PC-3 (cell line): ENCODE measurements around the gene ZDHHC22. TPM values are rescaled to one million over a fixed set of nuclear protein-coding genes. Genes with fewer than 3 reads are reported as not detected.

ENCODE experiments used
- ATAC-seq: fragments of 200-7000 bp; cut with Tn5 transposase; 2 replicates; pipeline ENCODE4 v1.9.1; 2020; ENCODE audit warnings: mild to moderate bottlenecking, moderate library complexity
- BruUV-seq: library from RNA; stranded (reverse); fragments of 400-500 nt; replicated peaks from 2 replicates; lab custom pipeline; 2021; lab: Mats Ljungman, UMichigan
- CTCF ChIA-PET: fragments of 300-600 bp; sonication (Branson Sonifier 250); formaldehyde crosslinking; loops from one replicate; lab custom pipeline; 2022; ENCODE audit warnings: antibody characterized with exemption; lab: Charles Lee
- POLR2A ChIA-PET: fragments of 300-600 bp; sonication (Branson Sonifier 250); formaldehyde crosslinking; loops from one replicate; lab custom pipeline; 2022; ENCODE audit warnings: antibody characterized with exemption; ENCODE audit not compliant: unreplicated experiment; lab: Charles Lee
- DNase-seq: peaks from one replicate; pipeline ENCODE4 v3.0.0-alpha.2; 2015
- H2AFZ ChIP-seq: fragments of 300-600 bp; sonication (generic); 2 replicates; pipeline ENCODE4 v1.6.0; 2016; ENCODE audit warnings: antibody characterized with exemption, low read length
- H3F3A ChIP-seq: fragments of 300-600 bp; sonication (generic); one replicate; pipeline ENCODE4 v1.6.0; 2017; ENCODE audit warnings: antibody characterized with exemption, low read length, control low read depth, mild to moderate bottlenecking; ENCODE audit not compliant: unreplicated experiment
- H3K27ac ChIP-seq: fragments of 300-600 bp; sonication (generic); 2 replicates; pipeline ENCODE4 v1.5.1; 2016; ENCODE audit warnings: mild to moderate bottlenecking, low read length
- H3K27me3 ChIP-seq: fragments of 300-600 bp; sonication (generic); 2 replicates; pipeline ENCODE4 v1.6.1; 2016; ENCODE audit warnings: low read length, mixed read lengths
- H3K36me3 ChIP-seq: fragments of 300-600 bp; sonication (generic); 2 replicates; pipeline ENCODE4 v1.6.1; 2016; ENCODE audit warnings: low read depth, mixed run types, low read length, mixed read lengths
- H3K4me1 ChIP-seq: fragments of 300-600 bp; sonication (generic); 2 replicates; pipeline ENCODE4 v1.5.1; 2016; ENCODE audit warnings: low read length; ENCODE audit not compliant: insufficient read depth
- H3K4me2 ChIP-seq: fragments of 300-600 bp; sonication (generic); 2 replicates; pipeline ENCODE4 v1.6.0; 2016; ENCODE audit warnings: low read length
- H3K4me3 ChIP-seq: fragments of 300-600 bp; sonication (generic); 2 replicates; pipeline ENCODE4 v1.5.1; 2016; ENCODE audit warnings: mild to moderate bottlenecking, low read length, mixed read lengths
- H3K79me2 ChIP-seq: fragments of 300-600 bp; sonication (generic); 2 replicates; pipeline ENCODE4 v1.6.1; 2017; ENCODE audit warnings: low read length, mixed read lengths
- H3K9ac ChIP-seq: fragments of 300-600 bp; sonication (generic); 2 replicates; pipeline ENCODE4 v1.6.0; 2016; ENCODE audit warnings: mild to moderate bottlenecking, low read length
- H3K9me2 ChIP-seq: fragments of 300-600 bp; sonication (generic); replicated peaks from 2 replicates; pipeline ENCODE4 v1.6.1; 2016; ENCODE audit warnings: mixed run types, low read length, mixed read lengths
- H3K9me3 ChIP-seq: fragments of 300-600 bp; sonication (generic); 2 replicates; pipeline ENCODE4 v1.6.1; 2016; ENCODE audit warnings: low read length, mixed read lengths
- H4K20me1 ChIP-seq: fragments of 300-600 bp; sonication (generic); 2 replicates; pipeline ENCODE4 v1.6.1; 2016; ENCODE audit warnings: low read length, mixed read lengths
- CTCF ChIP-seq: fragments of 300-600 bp; sonication (generic); conservative IDR thresholded peaks from 2 replicates; pipeline ENCODE4 v1.5.1; 2017; ENCODE audit warnings: antibody characterized with exemption, low read depth, mild to moderate bottlenecking, low read length
- EZH2 ChIP-seq: fragments of 300-600 bp; sonication (generic); IDR thresholded peaks from one replicate; pipeline ENCODE4 v1.6.1; 2017; ENCODE audit warnings: antibody characterized with exemption, mild to moderate bottlenecking, low read length; ENCODE audit not compliant: unreplicated experiment
- EZH2phosphoT487 ChIP-seq: fragments of 300-600 bp; sonication (generic); IDR thresholded peaks from 2 replicates; pipeline ENCODE4 v1.6.1; 2018; ENCODE audit warnings: mild to moderate bottlenecking, antibody characterized with exemption, low read length, borderline replicate concordance
- intact Hi-C: fragments of 100-400 bp; cut with micrococcal nuclease; formaldehyde crosslinking; loops from 2 replicates; pipeline ENCODE4 v1.9.0; 2023
- total RNA-seq: library from RNA; depleted of rRNA; stranded (reverse); fragments of >200 nt; gene quantifications from 2 replicates; pipeline ENCODE4 v1.2.3, GENCODE V29; 2014

ZDHHC22 gene
- total RNA-seq, 1 experiment from 2014 or later, result 0.15 TPM

- Histone ChIP-seq H4K20me1 (no peaks in the 10 kb centered on the region), H3F3A (no peaks in the 10 kb centered on the region), H3K27me3 (no peaks in the 10 kb centered on the region), H2AFZ (no peak overlapping the region), H3K9ac (no peak overlapping the region), H3K4me1 (peaks cover 28% of the 10 kb centered on the region), H3K4me3 (no peak overlapping the region), H3K9me3 (no peaks in the 10 kb centered on the region), H3K36me3 (no peaks in the 10 kb centered on the region), H3K27ac (no peak overlapping the region), H3K4me2 (no peak overlapping the region), H3K79me2 (no peaks in the 10 kb centered on the region), H3K9me2 (no peaks in the 10 kb centered on the region)
- no peak for ATAC-seq
- BruUV-seq, result no TSS peak
- DNase-seq, result no peak
- intact Hi-C loops, result no loop called here
- ChIA-PET POLR2A (no interaction called here), CTCF (no interaction called here)
- TF ChIP-seq EZH2 (no peak), CTCF (no peak), EZH2phosphoT487 (no peak)
Observed at GRCh38 chr14:77125823-77126325, 15.7 kb downstream of the ZDHHC22 start.

- ATAC-seq (no peak), DNase-seq (no peak)
- TF ChIP-seq EZH2phosphoT487 (no peak), EZH2 (no peak)
- intact Hi-C loops, result no loop called here
- POLR2A ChIA-PET, result no interaction called here
- H3K36me3 ChIP-seq, result no peaks in the 10 kb centered on the region
- H3K4me2 ChIP-seq, result no peak overlapping the region
- H3K9me3 ChIP-seq, result no peaks in the 10 kb centered on the region
- H4K20me1 ChIP-seq, result no peaks in the 10 kb centered on the region
- no peaks in the 10 kb centered on the region for H3K9me2 ChIP-seq
- CTCF ChIA-PET, result no interaction called here
- no peaks in the 10 kb centered on the region for H3K79me2 ChIP-seq
- no peaks in the 10 kb centered on the region for H3K27me3 ChIP-seq
- no peak overlapping the region for H2AFZ ChIP-seq
- no TSS peak for BruUV-seq
- H3K9ac ChIP-seq, result no peak overlapping the region
- H3K4me3 ChIP-seq, result no peak overlapping the region
- H3F3A ChIP-seq, result no peaks in the 10 kb centered on the region
- no peak overlapping the region for H3K27ac ChIP-seq
- H3K4me1 ChIP-seq, result peaks cover 28% of the 10 kb centered on the region
Observed at GRCh38 chr14:77125281-77125801, 16.2 kb downstream of the ZDHHC22 start.

GRCh38 chr14:77124345-77125280 is 17.0 kb downstream of the ZDHHC22 start:
- Histone ChIP-seq H3K4me1 (peaks cover 28% of the 10 kb centered on the region), H3F3A (no peaks in the 10 kb centered on the region), H3K9ac (no peak overlapping the region), H3K4me3 (peak overlapping the region; percentile 50; the same call in 1 of the 2 replicates), H3K9me3 (no peaks in the 10 kb centered on the region), H3K36me3 (no peaks in the 10 kb centered on the region; the same call in 1 of the 2 replicates), H3K4me2 (peak overlapping the region; percentile 38), H3K79me2 (no peaks in the 10 kb centered on the region), H3K27me3 (no peaks in the 10 kb centered on the region), H3K9me2 (no peaks in the 10 kb centered on the region), H4K20me1 (no peaks in the 10 kb centered on the region), H3K27ac (no peak overlapping the region), H2AFZ (peak overlapping the region; percentile 44; the same call in 1 of the 2 replicates)
- peak; percentile 38 for DNase-seq
- BruUV-seq, result no TSS peak
- POLR2A ChIA-PET, result interaction anchor here (0.5 to 1.1 kb wide), 2 partner anchors 205 to 874 kb away, joined by 3 to 4 read pairs; no protein-coding TSS in a partner anchor
- CTCF ChIA-PET, result interaction anchor here (0.6 to 1.5 kb wide), 3 partner anchors 31 to 248 kb away, joined by 3 to 4 read pairs (median 3); no protein-coding TSS in a partner anchor
- TF ChIP-seq EZH2 (no peak), EZH2phosphoT487 (no peak), CTCF (no peak; the same call in 1 of the 2 replicates)
- intact Hi-C loops, result no loop called here
- peak; percentile 30 for ATAC-seq
